LNCaP clone FGC (cell line): Measurements from ENCODE around the gene OPA1.
A peak's percentile ranks its signal among the peaks of the same experiment; 100 is the strongest.

Experiments
- DNase-seq: peaks from one replicate; pipeline ENCODE4 v3.0.0-alpha.2; 2011; ENCODE audit warnings: low read depth
- H3K4me3 ChIP-seq: 2 replicates; pipeline ENCODE4 v1.5.1; 2011; ENCODE audit warnings: mild to moderate bottlenecking, low read depth, low read length, control low read depth
- CTCF ChIP-seq: IDR thresholded peaks from 2 replicates; pipeline ENCODE4 v1.5.1; 2012; ENCODE audit warnings: mild to moderate bottlenecking; ENCODE audit not compliant: control insufficient read depth, insufficient read depth; ENCODE audit errors: extremely low read depth

The OPA1 gene

GRCh38 chr3:193569119-193569518 lies 23.9 kb upstream of the OPA1 start:
- no peak for DNase-seq
- no peak for TF ChIP-seq CTCF
- no peak overlapping the region for H3K4me3 ChIP-seq

GRCh38 chr3:193572426-193572908 lies 20.5 kb upstream of the OPA1 start:
- DNase-seq: no peak
- TF ChIP-seq CTCF: peak; percentile 90
- H3K4me3 ChIP-seq: no peak overlapping the region

GRCh38 chr3:193573403-193574191 lies 19.4 kb upstream of the OPA1 start:
- no peak for DNase-seq
- TF ChIP-seq CTCF: no peak
- H3K4me3 ChIP-seq: no peak overlapping the region

- H3K4me3 ChIP-seq: no peak overlapping the region
- TF ChIP-seq CTCF: no peak
- DNase-seq: no peak
Observed at GRCh38 chr3:193574488-193575070, 18.4 kb upstream of the OPA1 start.

GRCh38 chr3:193585530-193585929 lies 7.5 kb upstream of the OPA1 start:
- H3K4me3 ChIP-seq: no peak overlapping the region
- no peak for DNase-seq
- TF ChIP-seq CTCF: no peak

- TF ChIP-seq CTCF: no peak
- DNase-seq: no peak
- H3K4me3 ChIP-seq: no peak overlapping the region
Observed at GRCh38 chr3:193586526-193586925, 6.5 kb upstream of the OPA1 start.

GRCh38 chr3:193589129-193589528 lies 3.9 kb upstream of the OPA1 start:
- no peak for TF ChIP-seq CTCF
- DNase-seq: no peak
- no peak overlapping the region for H3K4me3 ChIP-seq
